Measurements from ENCODE around the gene IL34. TPM values are rescaled to one million over a fixed set of nuclear protein-coding genes. Genes with fewer than 3 reads are reported as not detected.

Gene IL34
- polyA plus RNA-seq, 1 of the 3 experiments (the other 2 are of a cell fraction), result 0.18 TPM

DNA sequence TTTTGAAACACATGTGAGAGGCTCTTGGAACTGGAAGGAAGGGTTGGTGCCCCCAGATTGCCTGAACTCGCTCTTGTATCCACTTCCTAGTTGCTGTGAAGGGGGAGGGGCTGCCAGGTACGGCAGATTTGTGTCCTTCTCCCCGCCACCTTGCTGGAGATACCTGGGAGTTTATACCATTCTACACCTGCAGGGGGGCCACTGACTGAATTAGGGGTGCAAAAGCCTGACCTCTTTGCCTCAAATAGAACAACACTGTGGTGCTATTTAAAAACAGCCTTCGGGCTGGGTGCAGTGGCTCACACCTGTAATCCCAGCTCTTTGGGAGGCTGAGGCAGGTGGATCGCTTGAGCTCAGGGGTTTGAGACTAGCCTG lies 35.1 kb upstream of the IL34 start:
- Histone ChIP-seq H3K4me2 (no peak overlapping the region), H3K27ac (ENCODE audit: low read depth in 2 of 2, low read length in 1 of 2) (no peak overlapping the region), H3K4me3 (ENCODE audit: low read depth in 2 of 2, low read length in 1 of 2) (no peak overlapping the region), H3K36me3 (replicated peaks in 1 of 2; ENCODE audit: control insufficient read depth in 1 of 2, insufficient read depth in 2 of 2, low read length in 1 of 2) (no peaks in the 10 kb centered on the region), H3K9me3 (no peaks in the 10 kb centered on the region), H4K20me1 (ENCODE audit: insufficient read depth) (no peaks in the 10 kb centered on the region), H3K9ac (no peak overlapping the region), H3K4me1 (ENCODE audit: control insufficient read depth in 1 of 2, insufficient read depth in 2 of 2, low read depth in 1 of 2, low read length in 1 of 2) (no peaks in the 10 kb centered on the region; a peak in 1 of 4 replicates), H3K9me2 (no peaks in the 10 kb centered on the region), H3F3A (replicated peaks; ENCODE audit: insufficient read depth) (no peaks in the 10 kb centered on the region), H2AFZ (ENCODE audit: low read depth) (no peak overlapping the region), H3K27me3 (ENCODE audit: insufficient read depth) (no peaks in the 10 kb centered on the region), H3K79me2 (ENCODE audit: insufficient read depth) (no peaks in the 10 kb centered on the region)
- no peak for DNase-seq
- WGBS (ENCODE audit: low lambda C conversion rate), result 72% methylated on average over 3 of the region's 5 CpGs
- ChIA-PET POLR2A (no interaction called here), CTCF (interaction anchor here (0.6 to 1.0 kb wide), 2 partner anchors 9 to 42 kb away, joined by 3 read pairs; no protein-coding TSS in a partner anchor)
- TF ChIP-seq TAF1 (IDR thresholded peaks at IDR 0.05; ENCODE audit: borderline replicate concordance, low read depth, low read length), result no peak
- TF ChIP-seq NFIC (IDR thresholded peaks at IDR 0.05; ENCODE audit: borderline replicate concordance), result no peak
- no peak for TF ChIP-seq JUND (IDR thresholded peaks at IDR 0.05)
- no peak for TF ChIP-seq CHD2 (IDR thresholded peaks at IDR 0.05; ENCODE audit: low read length, partially characterized antibody)
- no peak for TF ChIP-seq TCF12 (IDR thresholded peaks at IDR 0.05)
- TF ChIP-seq RXRA (IDR thresholded peaks at IDR 0.05; ENCODE audit: borderline replicate concordance, low read depth), result no peak
- TF ChIP-seq GATA2 (CRISPR knock-in tag; IDR thresholded peaks at IDR 0.05), result no peak
- TF ChIP-seq, protein P1, sequence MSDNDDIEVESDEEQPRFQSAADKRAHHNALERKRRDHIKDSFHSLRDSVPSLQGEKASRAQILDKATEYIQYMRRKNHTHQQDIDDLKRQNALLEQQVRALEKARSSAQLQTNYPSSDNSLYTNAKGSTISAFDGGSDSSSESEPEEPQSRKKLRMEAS (IDR thresholded peaks at IDR 0.05; ENCODE audit: low read depth), result no peak
- TF ChIP-seq GABPA (IDR thresholded peaks at IDR 0.05; ENCODE audit: low read depth), result no peak
- TF ChIP-seq EP300 (IDR thresholded peaks at IDR 0.05; ENCODE audit: borderline replicate concordance in 1 of 2, low read depth in 1 of 2, low read length in 1 of 2), result no peak
- TF ChIP-seq, protein P2, sequence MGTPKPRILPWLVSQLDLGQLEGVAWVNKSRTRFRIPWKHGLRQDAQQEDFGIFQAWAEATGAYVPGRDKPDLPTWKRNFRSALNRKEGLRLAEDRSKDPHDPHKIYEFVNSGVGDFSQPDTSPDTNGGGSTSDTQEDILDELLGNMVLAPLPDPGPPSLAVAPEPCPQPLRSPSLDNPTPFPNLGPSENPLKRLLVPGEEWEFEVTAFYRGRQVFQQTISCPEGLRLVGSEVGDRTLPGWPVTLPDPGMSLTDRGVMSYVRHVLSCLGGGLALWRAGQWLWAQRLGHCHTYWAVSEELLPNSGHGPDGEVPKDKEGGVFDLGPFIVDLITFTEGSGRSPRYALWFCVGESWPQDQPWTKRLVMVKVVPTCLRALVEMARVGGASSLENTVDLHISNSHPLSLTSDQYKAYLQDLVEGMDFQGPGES (IDR thresholded peaks at IDR 0.05; ENCODE audit: low read depth, low read length), result no peak

DNA sequence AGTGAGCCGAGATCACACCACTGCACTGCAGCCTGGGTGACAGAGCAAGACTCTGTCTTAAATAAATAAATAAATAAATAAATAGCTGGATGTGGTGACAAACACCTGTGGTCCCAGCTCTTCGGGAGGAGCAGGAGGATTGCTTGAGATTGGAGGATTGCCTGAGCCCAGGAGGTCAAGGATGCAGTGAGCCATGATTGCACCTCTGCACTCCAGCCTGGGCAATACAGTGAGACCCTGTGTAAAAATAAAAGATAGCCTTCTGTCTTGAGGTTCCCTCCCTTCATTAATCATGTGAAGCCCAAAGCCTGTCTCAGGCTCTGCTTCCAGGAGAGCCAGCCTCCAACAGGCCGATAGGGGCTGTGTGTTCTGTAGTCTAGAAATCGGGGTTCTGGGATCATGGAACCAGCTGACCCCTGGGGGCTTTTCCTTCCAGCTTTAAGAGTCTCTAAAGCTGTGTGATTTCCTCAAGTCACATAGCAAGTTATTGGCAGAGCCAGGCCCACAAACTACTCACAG lies 34.5 kb upstream of the IL34 start:
- Histone ChIP-seq H3K9ac (no peak overlapping the region), H3F3A (replicated peaks; ENCODE audit: insufficient read depth) (no peaks in the 10 kb centered on the region), H3K9me3 (no peaks in the 10 kb centered on the region), H3K4me1 (ENCODE audit: control insufficient read depth in 1 of 2, insufficient read depth in 2 of 2, low read depth in 1 of 2, low read length in 1 of 2) (no peaks in the 10 kb centered on the region; a peak in 1 of 4 replicates), H2AFZ (ENCODE audit: low read depth) (no peak overlapping the region), H3K79me2 (ENCODE audit: insufficient read depth) (no peaks in the 10 kb centered on the region), H3K27me3 (ENCODE audit: insufficient read depth) (no peaks in the 10 kb centered on the region), H4K20me1 (ENCODE audit: insufficient read depth) (no peaks in the 10 kb centered on the region), H3K27ac (ENCODE audit: low read depth in 2 of 2, low read length in 1 of 2) (no peak overlapping the region), H3K9me2 (no peaks in the 10 kb centered on the region), H3K4me3 (ENCODE audit: low read depth in 2 of 2, low read length in 1 of 2) (no peak overlapping the region), H3K36me3 (replicated peaks in 1 of 2; ENCODE audit: control insufficient read depth in 1 of 2, insufficient read depth in 2 of 2, low read length in 1 of 2) (no peaks in the 10 kb centered on the region), H3K4me2 (no peak overlapping the region)
- POLR2A ChIA-PET, result no interaction called here
- CTCF ChIA-PET, result interaction anchor here (0.6 to 1.1 kb wide), 3 partner anchors 9 to 42 kb away, joined by 3 to 4 read pairs (median 3); no protein-coding TSS in a partner anchor
- TF ChIP-seq RAD21 (IDR thresholded peaks at IDR 0.05; ENCODE audit: low read length) (no peak), CHD2 (IDR thresholded peaks at IDR 0.05; ENCODE audit: low read length, partially characterized antibody) (no peak), MXI1 (IDR thresholded peaks at IDR 0.05; ENCODE audit: low read depth, low read length) (no peak), POLR2AphosphoS5 (IDR thresholded peaks at IDR 0.05; ENCODE audit: low read depth, low read length) (no peak), RXRA (IDR thresholded peaks at IDR 0.05; ENCODE audit: borderline replicate concordance, low read depth) (no peak), TCF12 (IDR thresholded peaks at IDR 0.05) (no peak), RCOR1 (IDR thresholded peaks at IDR 0.05; ENCODE audit: low read length) (no peak)
- TF ChIP-seq, protein P3, sequence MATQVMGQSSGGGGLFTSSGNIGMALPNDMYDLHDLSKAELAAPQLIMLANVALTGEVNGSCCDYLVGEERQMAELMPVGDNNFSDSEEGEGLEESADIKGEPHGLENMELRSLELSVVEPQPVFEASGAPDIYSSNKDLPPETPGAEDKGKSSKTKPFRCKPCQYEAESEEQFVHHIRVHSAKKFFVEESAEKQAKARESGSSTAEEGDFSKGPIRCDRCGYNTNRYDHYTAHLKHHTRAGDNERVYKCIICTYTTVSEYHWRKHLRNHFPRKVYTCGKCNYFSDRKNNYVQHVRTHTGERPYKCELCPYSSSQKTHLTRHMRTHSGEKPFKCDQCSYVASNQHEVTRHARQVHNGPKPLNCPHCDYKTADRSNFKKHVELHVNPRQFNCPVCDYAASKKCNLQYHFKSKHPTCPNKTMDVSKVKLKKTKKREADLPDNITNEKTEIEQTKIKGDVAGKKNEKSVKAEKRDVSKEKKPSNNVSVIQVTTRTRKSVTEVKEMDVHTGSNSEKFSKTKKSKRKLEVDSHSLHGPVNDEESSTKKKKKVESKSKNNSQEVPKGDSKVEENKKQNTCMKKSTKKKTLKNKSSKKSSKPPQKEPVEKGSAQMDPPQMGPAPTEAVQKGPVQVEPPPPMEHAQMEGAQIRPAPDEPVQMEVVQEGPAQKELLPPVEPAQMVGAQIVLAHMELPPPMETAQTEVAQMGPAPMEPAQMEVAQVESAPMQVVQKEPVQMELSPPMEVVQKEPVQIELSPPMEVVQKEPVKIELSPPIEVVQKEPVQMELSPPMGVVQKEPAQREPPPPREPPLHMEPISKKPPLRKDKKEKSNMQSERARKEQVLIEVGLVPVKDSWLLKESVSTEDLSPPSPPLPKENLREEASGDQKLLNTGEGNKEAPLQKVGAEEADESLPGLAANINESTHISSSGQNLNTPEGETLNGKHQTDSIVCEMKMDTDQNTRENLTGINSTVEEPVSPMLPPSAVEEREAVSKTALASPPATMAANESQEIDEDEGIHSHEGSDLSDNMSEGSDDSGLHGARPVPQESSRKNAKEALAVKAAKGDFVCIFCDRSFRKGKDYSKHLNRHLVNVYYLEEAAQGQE (IDR thresholded peaks at IDR 0.05; ENCODE audit: low read depth, low read length), result no peak
- WGBS (ENCODE audit: low lambda C conversion rate), result 73% methylated on average over 4 of the region's 4 CpGs
- DNase-seq, result no peak

Data from SK-N-SH (cell line).